NOMO-1 treated with DMSO at 0.1 percent for 48 hours (cell line): ENCODE data around the gene RDX.
"Not testable (repeated sequence)": the region's sequence is repeated elsewhere in the genome, so short reads cannot be mapped to it uniquely, and the experiment has no call there.

ENCODE experiments used
- DNase-seq: peaks from one replicate; lab custom pipeline; 2025; ENCODE audit not compliant: unreplicated experiment; lab: John Stamatoyannopoulos, UW

The RDX gene

DNA sequence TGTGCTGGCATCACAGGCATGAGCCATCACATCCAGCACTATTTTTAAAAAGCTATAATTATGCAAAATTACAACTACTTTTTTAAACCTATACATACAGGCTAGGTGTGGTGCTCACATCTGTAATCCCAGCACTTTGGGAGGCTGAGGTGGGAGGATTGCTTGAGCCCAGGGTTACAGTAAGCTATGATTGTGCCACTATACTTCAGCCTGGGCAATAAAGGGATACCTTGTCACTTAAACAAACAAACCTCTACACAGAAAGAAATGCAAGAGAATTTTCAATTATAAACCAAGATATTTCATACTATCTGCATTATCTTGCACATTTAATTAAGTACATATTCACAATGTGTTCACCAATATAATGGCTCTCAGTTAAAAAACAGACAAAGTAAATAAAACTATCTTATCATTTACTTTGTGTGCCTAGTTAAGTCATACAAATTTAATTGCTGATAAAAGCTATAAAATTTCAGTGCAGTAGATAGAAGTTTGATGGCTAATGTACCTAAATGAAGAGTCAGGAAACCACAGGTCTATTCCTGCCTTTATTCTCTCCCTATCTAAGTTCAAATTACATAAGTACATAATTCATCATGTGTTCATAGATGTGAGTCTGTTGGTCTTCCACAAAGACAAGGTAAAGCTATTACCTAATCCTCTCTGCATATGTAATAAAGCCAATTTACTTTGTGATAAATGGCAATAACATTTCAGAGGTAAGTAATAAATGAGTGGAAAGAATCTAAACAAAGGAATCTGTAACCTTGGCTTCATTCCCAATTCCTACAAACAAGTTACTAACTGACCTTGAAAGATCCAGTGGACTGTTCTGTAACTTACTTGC, 9.0 kb upstream of the RDX start:
- DNase-seq: no peak

DNA sequence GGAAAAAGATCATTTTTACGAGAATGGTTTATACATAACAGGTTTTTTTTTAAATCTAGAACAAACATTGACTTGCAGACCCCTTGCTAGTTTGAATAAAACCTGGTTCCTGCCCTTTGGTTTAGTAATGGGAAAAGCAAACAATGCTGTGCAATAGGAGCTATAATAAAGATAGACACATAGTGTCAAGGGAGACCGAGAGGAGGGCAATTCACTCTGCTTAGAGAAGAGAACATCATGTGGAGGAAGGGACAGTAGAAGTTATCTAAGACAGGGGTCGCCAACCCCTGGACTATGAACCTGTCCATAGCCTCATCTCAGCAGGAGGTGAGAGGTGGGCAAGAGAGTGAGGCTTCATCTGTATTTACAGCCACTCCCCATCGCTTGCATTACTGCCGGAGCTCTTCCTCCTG, 7.0 kb upstream of the RDX start:
- no peak for DNase-seq

DNA sequence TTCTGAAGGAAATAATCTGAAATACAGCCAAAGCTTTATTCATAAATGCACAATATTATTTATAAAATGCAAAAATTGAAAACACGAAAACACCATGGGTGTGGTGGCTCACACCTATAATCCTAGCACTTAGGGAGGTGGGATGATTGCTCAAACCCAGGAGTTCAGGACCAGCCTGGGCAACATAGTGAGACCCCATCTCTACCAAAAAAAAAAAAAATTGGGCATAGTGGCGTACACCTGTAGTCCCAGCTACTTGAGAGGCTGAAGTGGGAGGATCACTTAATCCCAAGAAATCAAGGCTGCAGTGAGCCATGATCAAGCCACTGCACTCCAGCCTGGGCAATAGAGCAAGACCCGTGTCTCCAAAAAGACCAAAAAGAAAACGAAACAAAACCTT, 5.2 kb upstream of the RDX start:
- no peak for DNase-seq

DNA sequence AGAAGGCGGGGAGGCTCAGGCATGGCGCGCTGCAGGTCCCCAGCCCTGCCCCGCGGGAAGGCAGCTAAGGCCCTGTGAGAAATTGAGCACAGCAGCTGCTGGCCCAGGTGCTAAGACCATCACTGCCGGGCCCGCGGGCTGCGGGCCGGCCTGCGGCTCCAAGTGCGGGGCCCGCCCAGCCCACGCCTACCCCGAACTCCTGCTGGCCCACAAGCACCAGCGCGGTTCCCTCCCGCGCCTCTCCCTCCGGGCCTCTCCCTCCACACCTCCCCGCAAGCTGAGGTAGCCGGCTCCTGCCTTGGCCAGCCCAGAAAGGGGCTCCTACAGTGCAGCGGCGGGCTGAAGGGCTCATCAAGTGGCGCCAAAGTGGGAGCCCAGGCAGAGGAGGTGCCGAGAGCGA, 4.6 kb upstream of the RDX start:
- no peak for DNase-seq

DNA sequence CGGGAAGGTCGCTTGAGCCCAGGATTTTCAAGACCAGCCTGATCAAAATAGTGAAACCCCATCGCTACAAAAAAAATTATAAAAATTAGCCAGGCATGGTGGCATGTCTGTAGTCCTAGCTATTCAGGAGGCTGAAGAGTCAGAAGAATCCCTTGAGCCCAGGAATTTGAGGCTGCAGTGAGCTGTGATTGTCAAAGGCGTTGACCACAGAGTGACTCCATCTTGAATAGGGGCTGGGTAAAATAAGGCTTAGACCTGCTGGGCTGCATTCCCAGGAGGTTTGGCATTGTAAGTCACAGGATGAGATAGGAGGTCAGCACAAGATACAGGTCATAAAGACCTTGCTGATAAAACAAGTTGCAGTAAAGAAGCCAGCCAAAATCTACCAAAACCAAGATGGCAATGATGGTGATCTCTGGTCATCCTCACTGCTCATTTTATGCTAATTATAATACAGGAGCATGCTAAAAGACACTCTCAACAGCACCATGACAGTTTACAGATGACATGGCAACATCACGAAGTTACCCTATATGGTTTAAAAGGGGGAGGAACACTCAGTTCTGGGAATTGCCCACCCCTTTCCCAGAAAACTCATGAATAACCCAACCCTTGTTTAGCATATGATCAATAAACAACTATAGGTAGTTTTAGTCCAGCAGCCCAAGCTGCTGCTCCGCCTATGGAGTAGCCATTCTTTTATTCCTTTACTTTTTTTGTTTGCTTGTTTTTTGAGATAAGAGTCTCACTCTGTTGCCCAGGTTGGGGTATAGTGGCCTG, 2.8 kb upstream of the RDX start:
- no peak for DNase-seq

DNA sequence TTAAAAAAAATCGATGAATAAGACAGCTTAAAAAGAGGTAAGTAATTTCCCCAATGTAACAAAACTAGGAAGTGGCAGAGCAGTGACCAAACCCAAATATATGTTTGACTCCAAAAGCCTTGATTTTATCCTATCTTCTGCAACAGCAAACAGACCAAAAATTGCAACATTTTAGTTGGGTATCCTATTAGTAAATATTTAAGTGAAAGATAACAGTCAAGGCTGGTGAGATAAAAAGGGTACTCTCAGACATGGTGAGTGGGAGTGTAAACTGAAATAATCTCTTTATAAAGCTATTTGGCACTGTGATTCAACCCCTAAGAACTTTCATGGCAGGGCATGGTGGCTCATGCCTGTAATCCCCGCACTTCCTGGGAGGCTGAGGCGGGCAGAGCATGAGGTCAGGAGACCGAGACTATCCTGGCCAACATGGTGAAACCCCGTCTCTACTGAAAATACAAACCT, 1.9 kb upstream of the RDX start:
- no peak for DNase-seq

DNA sequence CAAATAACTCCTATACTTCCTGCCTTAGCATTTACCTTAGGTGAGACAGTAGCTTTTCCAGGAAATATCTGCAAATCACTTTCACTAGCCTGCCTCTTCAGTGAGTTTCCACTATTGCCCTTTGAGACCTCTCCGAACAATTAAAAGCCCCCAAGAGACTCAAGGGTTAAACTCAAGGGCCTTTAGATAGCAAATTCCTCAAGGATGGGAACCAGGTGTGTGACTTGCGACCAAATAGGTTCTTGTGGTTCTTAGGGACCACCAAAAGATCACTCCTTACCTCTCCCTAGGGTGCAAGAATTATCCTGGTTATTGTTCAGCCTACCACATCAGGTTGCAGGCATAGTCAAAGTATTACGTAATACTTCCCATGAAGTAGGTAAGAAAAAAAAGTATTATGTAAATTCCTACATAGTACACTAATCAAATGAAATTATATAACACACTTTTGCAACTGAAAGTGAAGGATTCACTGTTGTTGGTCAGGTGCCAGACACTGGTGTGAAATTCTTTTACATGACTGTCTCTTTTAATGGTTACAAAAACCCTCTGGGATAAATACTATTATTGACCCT, 1.4 kb upstream of the RDX start:
- no peak for DNase-seq

DNA sequence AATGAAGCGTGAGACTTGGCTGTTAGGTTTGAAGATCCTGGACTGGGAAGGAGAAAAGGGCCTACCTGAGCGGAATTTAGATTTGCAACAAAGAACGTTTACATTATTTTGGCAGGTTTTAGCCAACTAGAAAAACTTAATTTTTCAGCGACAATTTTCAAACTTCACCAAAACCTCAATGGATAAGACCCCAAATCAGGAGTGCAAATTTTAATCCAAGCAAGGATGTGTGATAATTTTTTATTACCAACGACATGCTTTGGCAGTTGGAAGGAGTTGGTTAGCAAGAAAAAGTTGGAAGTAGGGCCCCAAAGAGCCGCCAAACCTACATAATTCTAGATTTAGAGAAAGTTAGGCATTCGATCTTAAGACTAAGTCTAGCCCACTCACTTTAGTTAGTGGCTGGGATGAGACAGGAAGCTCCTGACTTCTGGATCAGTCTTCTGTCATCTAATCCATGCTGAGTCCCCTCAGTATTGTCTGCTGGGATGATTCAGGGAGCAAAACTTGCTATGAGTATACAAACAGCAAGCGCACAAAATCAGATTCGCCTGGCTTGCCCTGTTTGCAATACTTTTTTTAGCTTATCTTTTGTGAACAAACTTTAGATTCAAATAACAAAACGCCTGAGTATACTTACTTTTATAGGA, 787 bp upstream of the RDX start:
- no peak for DNase-seq

DNA sequence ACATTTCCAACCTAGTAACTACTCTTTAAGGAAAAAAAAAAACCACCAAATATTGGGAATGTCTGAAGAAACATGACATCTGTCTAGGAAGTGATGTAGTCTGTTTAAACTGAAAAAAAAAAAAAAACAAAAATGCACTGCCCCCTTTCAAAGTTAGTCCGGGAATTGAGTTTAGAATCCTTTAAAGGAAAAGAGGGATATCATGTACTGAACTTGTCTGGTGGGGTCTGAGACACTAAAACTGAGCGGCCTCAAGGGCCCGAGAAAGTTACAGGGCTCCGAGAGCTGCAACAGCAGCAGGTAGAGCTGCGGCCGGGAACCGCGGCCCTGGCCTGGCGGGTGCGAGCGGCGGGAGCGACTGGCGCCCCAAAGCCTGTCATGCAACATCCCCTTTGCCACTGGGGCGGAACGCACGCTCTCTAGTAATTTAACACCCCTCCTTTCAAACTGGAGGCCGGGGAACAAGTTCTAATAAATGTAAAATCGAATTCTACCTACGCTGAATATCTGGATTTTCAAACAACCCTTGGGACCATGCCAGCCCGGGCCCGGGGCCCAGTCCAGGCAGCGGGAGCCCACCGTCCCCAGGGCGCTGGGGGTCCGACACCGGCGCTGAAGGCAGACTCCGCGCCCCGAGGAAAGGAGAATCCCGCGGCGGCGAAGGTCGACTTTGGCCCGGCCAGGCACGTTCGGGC, 736 bp downstream of the RDX start:
- peak; percentile 59 for DNase-seq

DNA sequence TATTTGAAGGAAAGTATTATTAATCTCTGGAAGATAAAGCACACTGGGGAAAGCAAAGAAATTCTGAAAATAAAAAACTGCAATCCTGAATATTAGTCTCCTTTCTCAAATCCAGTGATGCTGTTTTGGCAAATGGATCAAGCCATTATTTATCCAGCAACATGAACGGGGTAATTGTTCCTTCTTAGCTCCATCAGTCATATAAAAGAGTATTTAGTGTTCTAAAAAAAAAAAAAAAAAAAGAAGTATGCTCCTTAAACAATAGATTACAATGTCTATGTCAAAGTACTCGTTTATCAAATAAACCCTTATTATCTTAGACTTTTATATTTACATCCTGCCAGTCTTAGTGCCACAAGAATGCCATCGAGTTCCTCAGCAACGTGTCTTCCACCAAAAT, 1.3 kb downstream of the RDX start:
- no peak for DNase-seq

DNA sequence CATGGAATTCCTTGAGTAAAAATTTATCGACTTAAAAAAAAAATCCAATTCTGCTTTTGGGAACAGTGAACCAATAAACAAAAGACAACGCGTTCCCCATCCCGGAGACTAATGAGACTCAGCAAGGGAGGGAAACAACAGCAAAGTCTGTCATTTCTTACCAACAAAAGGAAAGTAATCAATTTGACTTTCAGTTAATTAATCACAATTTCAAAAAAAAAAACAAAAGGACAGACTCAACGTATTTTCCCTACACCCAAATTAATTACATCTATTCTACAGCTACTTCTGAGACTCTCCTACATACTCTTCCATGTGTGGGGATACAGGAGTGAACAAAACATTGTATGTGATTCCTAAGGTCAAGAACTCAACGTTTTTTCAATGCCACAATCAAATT, 1.9 kb downstream of the RDX start:
- no peak for DNase-seq

DNA sequence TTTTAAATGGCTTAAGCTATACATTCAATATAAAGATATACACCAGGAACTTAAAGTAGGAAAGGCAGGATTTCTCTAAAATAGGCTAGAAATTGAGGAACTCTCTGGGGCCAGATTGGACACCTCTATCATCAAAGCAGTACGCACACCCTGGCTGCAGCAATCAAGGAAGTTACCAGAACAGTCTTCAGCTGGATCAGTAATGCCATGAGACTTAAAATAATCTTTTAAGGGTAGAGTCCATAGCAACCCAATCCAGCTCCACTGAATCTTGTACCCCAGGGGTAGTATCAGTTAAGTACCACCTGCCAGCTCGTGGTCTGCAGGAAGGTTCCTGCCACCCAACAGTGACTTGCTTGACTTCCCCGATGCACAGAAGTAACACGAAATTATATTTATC, 3.0 kb downstream of the RDX start:
- peak; percentile 23 for DNase-seq

DNA sequence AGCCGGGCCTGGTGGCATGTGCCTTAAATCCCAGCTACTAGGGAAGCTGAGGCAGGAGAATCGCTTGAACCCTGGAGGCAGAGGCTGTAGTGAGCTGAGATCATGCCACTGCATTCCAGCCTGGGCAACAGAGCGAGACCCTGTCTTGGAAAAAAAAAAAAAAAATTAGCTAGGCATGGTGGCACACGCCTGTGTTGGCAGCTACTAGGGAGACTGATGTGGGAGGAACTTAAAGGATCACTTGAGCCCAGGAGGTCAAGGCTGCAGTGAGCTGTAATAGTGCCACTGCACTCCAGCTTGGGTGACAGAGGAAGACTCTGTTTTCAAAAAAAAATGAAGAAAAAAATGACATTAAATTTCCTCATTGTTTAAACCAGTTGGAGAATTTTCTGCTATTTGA, 4.3 kb downstream of the RDX start:
- DNase-seq: not testable (repeated sequence)

DNA sequence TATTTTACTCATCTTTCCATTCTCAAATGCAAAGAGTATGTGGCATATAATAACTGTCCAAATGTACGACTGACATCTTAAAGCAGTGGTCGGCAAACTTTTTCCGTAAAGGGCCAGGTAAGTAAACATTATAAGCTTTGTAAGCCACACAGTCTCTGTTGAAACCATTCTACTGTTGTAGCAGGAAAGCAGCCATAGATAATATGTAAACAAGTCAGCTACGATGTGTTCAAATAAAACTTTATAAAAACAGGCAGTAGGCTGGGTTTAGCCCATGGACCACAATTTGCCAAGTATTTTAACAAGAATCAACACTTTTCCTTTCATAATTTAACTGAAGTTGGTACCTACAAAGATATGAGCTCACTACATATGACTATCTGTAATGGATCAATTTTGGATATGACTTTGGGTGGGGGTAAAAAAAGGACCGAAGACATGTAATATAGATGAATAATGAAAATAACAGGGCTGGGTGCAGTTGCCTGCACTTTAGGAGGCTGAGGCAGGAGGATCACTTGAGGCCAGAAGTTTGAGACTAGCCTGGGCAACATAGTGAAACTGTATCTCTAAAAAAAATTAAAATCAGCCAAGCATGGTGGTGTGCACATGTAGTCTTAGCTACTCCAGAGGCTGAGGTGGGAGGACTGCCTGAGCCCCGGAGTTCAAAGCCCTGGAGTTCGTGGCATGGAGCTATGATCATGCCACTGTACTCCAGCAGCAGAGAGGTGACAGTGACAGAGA, 5.7 kb downstream of the RDX start:
- DNase-seq: no peak

DNA sequence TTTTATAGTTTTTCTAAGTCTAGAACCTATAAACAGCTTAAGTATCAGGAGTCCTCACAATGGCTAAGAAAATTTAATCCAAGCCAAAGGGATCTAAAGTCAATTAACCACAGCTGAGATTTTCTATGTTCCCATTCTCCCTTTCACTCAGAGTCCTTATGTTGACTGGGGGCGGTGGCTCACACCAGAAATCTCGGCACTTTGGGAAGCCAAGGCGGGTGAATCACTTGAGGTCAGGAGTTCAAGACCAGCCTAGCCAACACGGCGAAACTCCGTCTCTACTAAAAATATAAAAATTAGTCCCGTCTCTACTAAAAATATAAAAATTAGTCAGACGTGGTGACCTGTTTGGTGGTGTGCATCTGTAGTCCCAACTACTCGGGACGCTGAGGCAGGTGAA, 6.9 kb downstream of the RDX start:
- DNase-seq: no peak

DNA sequence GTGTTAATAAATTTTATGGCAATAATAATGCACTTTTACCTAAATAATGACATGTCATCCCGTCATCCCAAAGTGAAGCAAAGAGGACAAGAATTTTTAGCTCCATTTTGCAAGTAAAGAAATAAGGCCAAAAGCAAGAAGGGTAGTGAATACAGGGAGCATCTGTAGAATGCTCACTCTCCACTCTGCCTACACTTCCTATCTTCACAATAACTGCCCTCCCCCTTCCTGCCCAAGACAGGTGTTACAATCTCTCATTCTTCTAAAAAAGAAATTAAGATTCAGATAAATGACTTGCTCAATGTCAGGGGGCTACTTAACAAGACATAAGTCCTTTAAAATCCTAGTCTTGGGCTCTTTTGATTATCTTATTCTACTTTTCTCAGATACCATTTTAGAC, 8.9 kb downstream of the RDX start:
- DNase-seq: no peak

DNA sequence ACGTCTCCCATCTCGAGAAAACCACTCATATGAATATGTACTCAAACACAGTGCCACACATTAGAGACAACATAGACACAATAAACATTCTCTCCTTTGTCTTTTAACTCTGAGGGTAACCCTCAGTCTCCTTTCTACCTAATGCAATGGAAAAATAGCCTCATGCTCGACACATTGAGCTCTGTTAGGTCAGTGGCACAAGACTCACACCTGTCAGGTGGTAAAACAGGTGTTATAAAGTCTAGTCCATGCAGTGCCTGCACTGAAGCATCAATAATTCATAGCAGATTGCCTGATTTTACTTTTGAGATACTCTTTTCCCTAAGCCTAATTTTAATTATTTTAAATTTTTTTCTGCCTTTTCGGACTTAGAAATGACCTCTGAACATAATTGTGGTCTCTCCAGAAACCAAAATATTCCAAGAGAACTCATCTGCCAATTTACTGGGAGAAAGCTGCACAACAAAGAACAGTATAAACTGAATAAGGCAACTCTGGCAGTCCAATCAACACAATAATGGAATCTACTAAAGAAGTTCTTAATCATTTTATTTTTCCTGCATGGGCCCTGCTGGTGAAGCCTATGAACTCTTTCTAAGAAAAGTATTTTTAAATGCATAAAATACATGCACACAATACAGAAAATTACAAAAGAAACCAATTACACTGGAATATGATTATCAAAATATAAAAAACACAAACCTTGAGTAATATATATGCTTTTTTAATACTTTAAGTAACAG, 9.9 kb downstream of the RDX start:
- no peak for DNase-seq

DNA sequence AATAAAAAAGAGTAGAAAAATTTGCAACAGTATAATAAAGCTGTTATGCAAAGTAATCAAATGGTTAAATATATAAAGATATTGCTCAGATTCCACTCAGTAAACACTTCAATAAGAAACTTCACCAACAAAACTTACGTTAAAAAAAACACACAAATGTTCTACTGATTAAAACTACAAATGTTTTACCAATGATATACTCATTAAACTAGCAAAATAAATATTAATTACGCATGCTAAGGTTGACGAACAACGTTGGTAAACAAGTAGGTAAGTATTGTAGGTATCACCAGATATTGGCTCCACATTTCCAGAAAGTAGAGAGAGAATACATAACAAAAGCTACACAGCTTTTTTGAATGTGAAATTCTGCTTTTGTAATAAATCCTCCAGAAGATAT, 12.6 kb downstream of the RDX start:
- DNase-seq: no peak

DNA sequence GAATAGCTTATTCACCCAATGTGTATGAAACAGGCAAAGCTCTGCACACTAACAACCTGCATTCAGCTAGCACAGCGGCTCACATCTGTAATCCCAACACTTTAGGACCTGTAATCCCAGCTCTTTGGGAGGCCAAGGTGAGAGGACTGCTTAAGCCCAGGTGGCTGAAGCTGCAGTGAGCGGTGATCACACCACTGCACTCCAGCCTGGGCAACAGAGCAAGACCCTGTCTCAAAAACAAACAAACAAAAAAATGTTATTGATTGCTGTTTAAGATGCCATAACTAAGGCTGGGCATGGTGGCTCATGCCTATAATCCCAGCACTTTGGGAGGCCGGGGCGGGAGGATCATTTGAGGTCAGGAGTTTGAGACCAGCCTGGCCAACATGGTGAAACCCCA, 15.8 kb downstream of the RDX start:
- DNase-seq: not testable (repeated sequence)

DNA sequence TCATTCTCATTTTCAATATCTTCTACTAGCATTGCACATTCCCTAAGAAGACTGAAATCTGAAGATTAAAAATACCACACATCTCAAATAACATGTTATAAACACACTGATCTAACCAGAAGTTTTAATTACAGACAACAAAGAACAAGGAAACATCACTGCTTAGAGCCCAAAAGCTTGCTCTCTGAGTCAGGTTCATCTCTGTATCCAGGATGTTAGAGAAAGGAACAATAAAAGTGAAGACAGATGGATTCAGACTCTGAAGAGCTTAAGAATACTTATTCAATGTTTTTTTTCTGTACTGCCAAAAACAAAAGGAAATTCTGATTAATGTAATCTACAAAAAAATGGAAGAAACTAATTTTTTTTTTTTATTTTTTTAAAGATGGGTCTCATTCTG, 16.5 kb downstream of the RDX start:
- no peak for DNase-seq
